ENCODE measurements around the gene PFN4.

PFN4 gene

GRCh38 chr2:24076849-24077534, 46.1 kb downstream of the PFN4 start:
- peaks cover 40% of the 10 kb centered on the region for H3K36me3 Mint-ChIP-seq (ENCODE audit: low read depth)
- H3K4me1 Mint-ChIP-seq: peaks cover 43% of the 10 kb centered on the region
- peak overlapping the region; percentile 93 to 98 (median 98) for H3K27ac Mint-ChIP-seq
- peaks cover 4% of the 10 kb centered on the region for H3K27me3 Mint-ChIP-seq (ENCODE audit: low read depth)
- no peaks in the 10 kb centered on the region for H3K9me3 Mint-ChIP-seq
- H3K4me3 Mint-ChIP-seq: peak overlapping the region; percentile 97 to 98 (median 97)
- TF ChIP-seq CTCF (IDR thresholded peaks at IDR 0.05; ENCODE audit: unreplicated experiment in 3 of 3): no peak

- peak within 1 kb of the TSS; percentile 97 to 98 (median 97) for H3K4me3 Mint-ChIP-seq
- H3K27me3 Mint-ChIP-seq (ENCODE audit: low read depth): peaks cover 4% of the 10 kb centered on the region
- peak within 1 kb of the TSS; percentile 93 to 98 (median 98) for H3K27ac Mint-ChIP-seq
- no peaks in the 10 kb centered on the region for H3K9me3 Mint-ChIP-seq
- H3K36me3 Mint-ChIP-seq (ENCODE audit: low read depth): peaks cover 34% of the 10 kb centered on the region
- peaks cover 40% of the 10 kb centered on the region for H3K4me1 Mint-ChIP-seq
- TF ChIP-seq CTCF (IDR thresholded peaks at IDR 0.05; ENCODE audit: unreplicated experiment in 3 of 3): no peak
Measured at GRCh38 chr2:24075915-24076848, 47.0 kb downstream of the PFN4 start, which contains the start of gene SF3B6. TSS of gene SF3B6 (minus strand) at chr2:24076326. CDS start at chr2:24076229, 97 bp downstream.

GRCh38 chr2:24075259-24075658, 47.9 kb downstream of the PFN4 start:
- Mint-ChIP-seq H3K27ac (peak overlapping the region; percentile 86 to 98 (median 98)), H3K4me3 (peak overlapping the region; percentile 97 to 98 (median 97)), H3K9me3 (no peaks in the 10 kb centered on the region), H3K36me3 (ENCODE audit: low read depth) (peaks cover 25% of the 10 kb centered on the region), H3K27me3 (ENCODE audit: low read depth) (peaks cover 4% of the 10 kb centered on the region), H3K4me1 (peaks cover 30% of the 10 kb centered on the region)
- no peak for TF ChIP-seq CTCF (IDR thresholded peaks at IDR 0.05; ENCODE audit: unreplicated experiment in 3 of 3)

GRCh38 chr2:24073816-24074215, 49.3 kb downstream of the PFN4 start:
- Mint-ChIP-seq H3K4me1 (peaks cover 30% of the 10 kb centered on the region), H3K27me3 (ENCODE audit: low read depth) (peaks cover 4% of the 10 kb centered on the region), H3K36me3 (ENCODE audit: low read depth) (peaks cover 28% of the 10 kb centered on the region), H3K9me3 (no peaks in the 10 kb centered on the region), H3K4me3 (peak overlapping the region; percentile 61 to 77 (median 68)), H3K27ac (no peak overlapping the region)
- TF ChIP-seq CTCF (IDR thresholded peaks at IDR 0.05; ENCODE audit: unreplicated experiment in 3 of 3): no peak

- TF ChIP-seq CTCF (IDR thresholded peaks at IDR 0.05; ENCODE audit: unreplicated experiment in 3 of 3): no peak
- no peaks in the 10 kb centered on the region for H3K27me3 Mint-ChIP-seq (ENCODE audit: low read depth)
- H3K36me3 Mint-ChIP-seq (ENCODE audit: low read depth): peaks cover 42% of the 10 kb centered on the region
- H3K9me3 Mint-ChIP-seq: no peaks in the 10 kb centered on the region
- peak overlapping the region; percentile 14 to 54 (median 45) for H3K4me3 Mint-ChIP-seq
- no peak overlapping the region for H3K27ac Mint-ChIP-seq
- peaks cover 21% of the 10 kb centered on the region for H3K4me1 Mint-ChIP-seq
Measured at GRCh38 chr2:24072259-24072658, 50.9 kb downstream of the PFN4 start.

Measured in nephron (organoid).